Measurements from ENCODE around the gene GALNT17.

GALNT17 gene

DNA sequence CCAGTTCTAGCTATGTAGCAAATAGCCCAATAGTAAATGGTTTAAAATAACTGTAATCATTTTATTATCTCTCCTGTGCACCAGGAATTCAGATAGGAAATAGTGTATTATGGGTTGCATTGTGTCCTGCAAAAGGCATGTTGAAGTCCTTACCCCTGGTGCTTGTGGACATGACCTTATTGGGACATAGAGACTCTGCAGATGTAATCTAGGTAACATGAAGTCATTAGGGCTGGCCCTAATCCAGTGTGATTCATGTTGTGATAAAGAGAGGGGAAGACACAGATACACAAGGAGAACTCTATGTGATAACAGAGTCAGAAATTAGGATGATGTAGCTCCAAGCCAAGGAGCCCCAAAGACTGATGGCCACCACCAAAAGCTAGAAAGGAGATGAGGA is 462.8 kb downstream of the GALNT17 start:
- no peaks in the 10 kb centered on the region for H3K4me1 Mint-ChIP-seq
- no peak for TF ChIP-seq CTCF (IDR thresholded peaks at IDR 0.05)
- no peaks in the 10 kb centered on the region for H3K9me3 Mint-ChIP-seq
- H3K4me3 Mint-ChIP-seq = no peak overlapping the region
- no peaks in the 10 kb centered on the region for H3K36me3 Mint-ChIP-seq (ENCODE audit: low read depth)
- H3K27me3 Mint-ChIP-seq (ENCODE audit: low read depth, poor library complexity) = peaks cover 4% of the 10 kb centered on the region
- no peak for DNase-seq
- H3K27ac Mint-ChIP-seq = no peak overlapping the region

- peaks cover 4% of the 10 kb centered on the region for H3K4me1 Mint-ChIP-seq
- H3K4me3 Mint-ChIP-seq = no peak overlapping the region
- H3K27ac Mint-ChIP-seq = no peak overlapping the region
- TF ChIP-seq CTCF (IDR thresholded peaks at IDR 0.05) = no peak
- H3K27me3 Mint-ChIP-seq (ENCODE audit: low read depth, poor library complexity) = peaks cover 4% of the 10 kb centered on the region
- no peaks in the 10 kb centered on the region for H3K36me3 Mint-ChIP-seq (ENCODE audit: low read depth)
- no peak for DNase-seq
- H3K9me3 Mint-ChIP-seq = no peaks in the 10 kb centered on the region
Measured at GRCh38 chr7:71595176-71595575, 463.2 kb downstream of the GALNT17 start.

- Mint-ChIP-seq H3K4me1 (peaks cover 32% of the 10 kb centered on the region), H3K27ac (no peak overlapping the region), H3K4me3 (no peak overlapping the region), H3K9me3 (no peaks in the 10 kb centered on the region), H3K27me3 (ENCODE audit: low read depth, poor library complexity) (no peaks in the 10 kb centered on the region), H3K36me3 (ENCODE audit: low read depth) (no peaks in the 10 kb centered on the region)
- DNase-seq = no peak
- no peak for TF ChIP-seq CTCF (IDR thresholded peaks at IDR 0.05)
Measured at GRCh38 chr7:71598553-71598952, 466.6 kb downstream of the GALNT17 start.

GRCh38 chr7:71601851-71602250 is 469.9 kb downstream of the GALNT17 start:
- no peaks in the 10 kb centered on the region for H3K27me3 Mint-ChIP-seq (ENCODE audit: low read depth, poor library complexity)
- no peak for TF ChIP-seq CTCF (IDR thresholded peaks at IDR 0.05)
- H3K36me3 Mint-ChIP-seq (ENCODE audit: low read depth) = no peaks in the 10 kb centered on the region
- no peaks in the 10 kb centered on the region for H3K9me3 Mint-ChIP-seq
- peak overlapping the region; percentile 5 for H3K4me3 Mint-ChIP-seq
- H3K4me1 Mint-ChIP-seq = peaks cover 37% of the 10 kb centered on the region
- DNase-seq = peak; percentile 49
- peak overlapping the region; percentile 85 for H3K27ac Mint-ChIP-seq

- Mint-ChIP-seq H3K9me3 (peaks cover 18% of the 10 kb centered on the region), H3K36me3 (ENCODE audit: low read depth) (peaks cover 8% of the 10 kb centered on the region), H3K27ac (no peak overlapping the region), H3K4me3 (no peak overlapping the region), H3K4me1 (peaks cover 35% of the 10 kb centered on the region), H3K27me3 (ENCODE audit: low read depth, poor library complexity) (no peaks in the 10 kb centered on the region)
- no peak for TF ChIP-seq CTCF (IDR thresholded peaks at IDR 0.05)
- DNase-seq = no peak
Measured at GRCh38 chr7:71604818-71605414, 473.0 kb downstream of the GALNT17 start.

- Mint-ChIP-seq H3K27me3 (ENCODE audit: low read depth, poor library complexity) (no peaks in the 10 kb centered on the region), H3K4me3 (no peak overlapping the region), H3K36me3 (ENCODE audit: low read depth) (peaks cover 8% of the 10 kb centered on the region), H3K4me1 (peaks cover 42% of the 10 kb centered on the region), H3K9me3 (peaks cover 18% of the 10 kb centered on the region), H3K27ac (no peak overlapping the region)
- TF ChIP-seq CTCF (IDR thresholded peaks at IDR 0.05) = no peak
- no peak for DNase-seq
Measured at GRCh38 chr7:71611986-71612385, 480.0 kb downstream of the GALNT17 start.
